VCaP (cell line): ENCODE results near the gene AREL1.

Source experiments
- H3K27ac ChIP-seq: fragments of 450-650 bp; 2 replicates; pipeline ENCODE4 v1.5.1; 2017
- TF ChIP-seq, protein P1 (sequence below): fragments of 450-650 bp; conservative IDR thresholded peaks from 2 replicates; pipeline ENCODE4 v1.5.1; 2017; ENCODE audit warnings: mild to moderate bottlenecking, moderate library complexity

AREL1 gene

DNA sequence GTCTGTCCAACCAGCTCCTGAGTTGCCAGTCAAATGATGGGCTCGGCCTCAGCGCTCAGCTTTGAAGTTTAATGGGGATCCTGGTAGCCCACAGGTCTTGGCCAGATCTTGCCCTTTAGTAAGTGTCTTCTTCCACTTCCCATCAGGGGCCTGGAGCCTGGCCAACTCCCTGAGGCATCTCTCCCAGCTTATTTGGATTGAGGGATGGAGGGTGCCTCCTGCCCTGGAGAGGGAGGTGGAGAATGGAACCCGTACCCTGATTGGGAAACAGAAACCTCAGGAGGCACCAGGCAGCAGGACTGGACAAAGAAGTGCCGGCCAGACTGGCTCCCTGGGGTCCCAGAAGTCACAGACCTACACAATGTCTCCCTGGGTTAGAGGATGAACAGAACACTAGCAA is 60.3 kb downstream of the AREL1 start:
- TF ChIP-seq, protein P1, sequence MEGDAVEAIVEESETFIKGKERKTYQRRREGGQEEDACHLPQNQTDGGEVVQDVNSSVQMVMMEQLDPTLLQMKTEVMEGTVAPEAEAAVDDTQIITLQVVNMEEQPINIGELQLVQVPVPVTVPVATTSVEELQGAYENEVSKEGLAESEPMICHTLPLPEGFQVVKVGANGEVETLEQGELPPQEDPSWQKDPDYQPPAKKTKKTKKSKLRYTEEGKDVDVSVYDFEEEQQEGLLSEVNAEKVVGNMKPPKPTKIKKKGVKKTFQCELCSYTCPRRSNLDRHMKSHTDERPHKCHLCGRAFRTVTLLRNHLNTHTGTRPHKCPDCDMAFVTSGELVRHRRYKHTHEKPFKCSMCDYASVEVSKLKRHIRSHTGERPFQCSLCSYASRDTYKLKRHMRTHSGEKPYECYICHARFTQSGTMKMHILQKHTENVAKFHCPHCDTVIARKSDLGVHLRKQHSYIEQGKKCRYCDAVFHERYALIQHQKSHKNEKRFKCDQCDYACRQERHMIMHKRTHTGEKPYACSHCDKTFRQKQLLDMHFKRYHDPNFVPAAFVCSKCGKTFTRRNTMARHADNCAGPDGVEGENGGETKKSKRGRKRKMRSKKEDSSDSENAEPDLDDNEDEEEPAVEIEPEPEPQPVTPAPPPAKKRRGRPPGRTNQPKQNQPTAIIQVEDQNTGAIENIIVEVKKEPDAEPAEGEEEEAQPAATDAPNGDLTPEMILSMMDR: no peak
- no peak overlapping the region for H3K27ac ChIP-seq

DNA sequence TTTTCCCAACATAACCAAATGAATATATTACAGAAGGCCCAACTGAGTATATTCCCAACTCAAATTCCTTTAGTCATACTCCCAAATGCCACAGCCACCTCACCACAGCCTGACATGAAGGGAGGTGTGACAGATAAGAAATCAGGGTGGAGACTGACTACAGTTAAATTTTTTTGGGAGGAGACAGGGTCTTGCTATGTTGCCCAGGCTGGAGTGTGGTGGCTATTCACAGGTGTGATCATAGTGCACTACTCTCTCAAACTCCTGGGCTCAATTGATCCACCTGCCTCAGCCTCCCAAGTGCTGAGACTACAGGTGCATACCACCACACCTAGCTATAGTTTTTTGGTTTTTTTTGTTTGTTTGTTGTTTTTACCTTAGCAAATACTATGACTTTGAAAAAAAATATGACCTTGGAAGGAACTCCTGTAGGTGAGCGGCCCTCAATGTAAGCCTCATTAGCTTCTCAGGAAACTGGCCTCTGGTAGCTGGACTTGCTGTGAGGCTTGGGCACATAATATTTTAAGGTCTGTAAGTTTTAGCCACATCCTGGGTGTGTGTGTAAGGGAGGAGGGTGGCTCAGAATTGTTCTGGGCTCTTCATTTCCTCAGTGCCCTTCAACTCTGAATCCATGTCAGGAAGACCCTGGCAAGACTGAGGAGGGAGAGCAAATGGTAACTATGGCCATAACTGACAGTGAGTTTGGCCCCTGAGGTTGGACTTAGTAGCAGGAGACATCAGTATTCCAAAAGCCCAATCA is 61.8 kb downstream of the AREL1 start:
- no peak overlapping the region for H3K27ac ChIP-seq
- TF ChIP-seq, protein P1: no peak

DNA sequence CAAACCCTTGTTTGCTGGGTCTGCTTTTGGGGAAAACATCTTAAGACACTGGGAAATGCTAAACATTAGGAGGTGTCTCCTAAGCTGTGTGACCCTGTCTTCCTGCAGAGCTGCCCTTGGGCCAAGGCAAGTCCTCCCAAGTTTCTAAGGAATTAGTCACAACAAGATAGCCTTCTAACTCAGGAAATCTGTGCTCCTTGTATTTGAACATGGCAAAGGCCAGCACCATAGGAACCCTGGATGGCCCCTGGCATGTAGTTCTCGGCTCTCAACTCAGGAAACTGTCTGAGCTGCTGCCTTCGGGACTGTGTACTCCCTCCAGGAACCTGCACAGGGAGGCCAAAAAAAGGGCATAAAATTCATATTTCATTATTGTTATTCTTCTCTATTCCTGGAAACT is 63.2 kb downstream of the AREL1 start:
- TF ChIP-seq, protein P1: no peak
- no peak overlapping the region for H3K27ac ChIP-seq

DNA sequence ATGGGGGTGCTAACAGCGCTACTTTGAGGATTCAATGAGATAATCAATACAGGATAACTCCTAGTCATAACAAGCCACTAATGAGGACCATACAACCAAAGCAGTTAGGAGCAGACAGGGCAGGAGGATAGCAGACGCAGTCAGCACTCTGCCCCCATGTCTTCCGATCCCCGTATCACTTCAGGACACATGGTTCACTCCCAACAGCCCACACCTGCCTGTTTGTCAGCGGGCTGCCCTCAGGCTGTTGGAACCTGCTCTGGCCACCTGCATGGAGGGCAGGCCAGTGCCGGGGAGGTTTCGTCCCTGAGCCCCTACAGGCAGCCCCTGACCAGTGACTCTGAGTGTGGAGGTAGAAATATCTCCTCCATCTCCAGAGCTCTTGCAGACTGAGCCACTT is 63.7 kb downstream of the AREL1 start:
- TF ChIP-seq, protein P1: no peak
- H3K27ac ChIP-seq: no peak overlapping the region

DNA sequence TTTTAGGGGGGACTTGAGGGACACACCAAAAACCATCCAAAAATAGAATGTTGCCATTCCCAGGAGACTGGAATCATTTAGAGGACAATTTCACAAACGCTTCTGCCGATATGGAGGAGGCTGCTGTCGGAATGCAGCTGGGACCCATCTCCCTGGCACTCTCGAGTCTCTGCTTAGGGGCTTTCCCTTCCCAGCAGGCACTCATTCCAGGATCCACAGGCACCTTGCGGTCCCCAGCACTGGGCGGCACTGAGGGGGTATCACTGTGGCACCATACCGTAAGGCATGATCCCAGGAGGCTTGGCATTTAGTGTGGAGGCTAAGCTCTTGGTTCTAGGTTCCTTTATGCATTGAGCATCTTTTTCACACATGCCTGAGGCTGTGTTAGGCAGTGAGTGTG is 64.3 kb downstream of the AREL1 start:
- TF ChIP-seq, protein P1: no peak
- no peak overlapping the region for H3K27ac ChIP-seq

DNA sequence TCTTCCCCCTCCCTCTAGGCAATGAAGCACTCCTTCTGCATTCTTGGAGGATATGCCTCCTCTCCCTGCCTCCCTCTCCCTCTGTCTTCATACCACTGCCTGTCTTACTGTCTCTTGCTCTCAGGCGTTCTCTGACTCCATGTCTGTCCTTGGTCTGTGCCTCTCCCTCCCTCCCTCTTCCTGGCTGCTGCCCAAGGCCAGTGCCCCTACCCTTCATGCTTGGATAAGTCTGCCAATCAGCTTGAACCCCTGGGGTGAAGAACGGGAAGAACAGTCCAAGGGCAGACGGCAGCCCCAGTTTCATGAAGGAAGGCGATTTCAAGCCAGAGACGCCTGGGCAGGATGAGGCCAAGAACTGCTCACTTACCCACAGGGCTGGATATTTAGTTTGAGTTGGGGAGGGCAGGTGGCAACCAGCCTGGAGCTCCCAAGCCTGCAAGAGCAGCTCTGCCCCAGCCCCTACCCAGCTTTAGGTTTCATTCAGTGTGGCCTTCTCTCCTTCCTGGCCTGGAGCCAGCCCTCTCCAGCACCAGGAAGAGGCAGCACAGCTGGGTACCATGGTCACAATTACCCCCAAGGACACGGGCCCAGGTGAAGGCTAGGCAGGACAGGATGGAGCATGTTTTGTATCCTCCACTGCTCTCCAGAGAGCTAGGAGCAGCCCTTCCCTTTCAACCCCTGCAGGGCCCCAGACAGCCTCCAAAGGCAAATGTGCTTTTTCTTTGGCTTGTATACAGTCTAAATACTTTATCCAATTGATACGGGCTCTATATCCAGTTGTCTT is 65.0 kb downstream of the AREL1 start:
- TF ChIP-seq, protein P1: no peak
- H3K27ac ChIP-seq: no peak overlapping the region

DNA sequence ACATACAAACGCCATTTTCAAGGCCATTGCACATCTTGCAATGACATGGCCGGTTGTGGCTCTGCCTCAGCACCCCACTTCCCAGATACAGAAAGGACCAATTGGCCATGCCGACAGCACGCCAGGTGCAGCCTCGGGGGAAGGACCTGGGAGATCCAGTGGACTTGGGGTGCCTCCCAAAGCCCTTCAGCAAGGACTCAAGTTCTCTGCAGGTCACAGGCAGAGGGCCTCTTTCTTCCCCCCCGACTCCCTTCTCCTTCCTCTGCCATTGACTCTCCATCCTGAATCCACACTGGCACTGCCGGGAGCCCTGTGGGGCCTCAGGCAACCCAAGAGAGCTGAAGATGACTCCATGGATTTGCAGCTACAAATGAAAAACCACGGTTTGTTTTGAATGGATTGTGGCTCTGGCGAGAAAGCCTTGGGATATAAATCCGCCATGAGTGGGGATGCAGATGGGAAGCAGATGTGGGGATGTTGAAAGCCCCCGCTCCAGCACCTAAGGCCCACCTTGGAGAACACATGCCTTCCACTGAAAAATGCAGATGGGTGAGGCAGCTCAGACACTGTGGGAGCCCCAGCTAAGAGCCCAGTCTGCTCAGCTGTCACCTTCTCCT is 65.7 kb downstream of the AREL1 start:
- TF ChIP-seq, protein P1: no peak
- H3K27ac ChIP-seq: no peak overlapping the region
